IMR-90 (cell line): Measurements from ENCODE around the gene PUS3.

Experiments used
- BHLHE40 ChIP-seq: fragments of 150-350 bp; IDR thresholded peaks from 2 replicates; pipeline ENCODE4 v1.6.1; 2016; ENCODE audit warnings: mild to moderate bottlenecking, low read depth, low read length
- CEBPB ChIP-seq: IDR thresholded peaks from 2 replicates; pipeline ENCODE4 v1.6.1; 2012; ENCODE audit warnings: low read depth, low read length, improper control_type of control experiment
- MAFK ChIP-seq: IDR thresholded peaks from 2 replicates; pipeline ENCODE4 v1.6.1; 2012; ENCODE audit warnings: low read depth, low read length, improper control_type of control experiment
- MXI1 ChIP-seq: IDR thresholded peaks from 2 replicates; pipeline ENCODE4 v1.6.1; 2012; ENCODE audit warnings: low read depth, mild to moderate bottlenecking, low read length, moderate library complexity, borderline replicate concordance
- POLR2A ChIP-seq: IDR thresholded peaks from 2 replicates; pipeline ENCODE4 v1.6.1; 2012; ENCODE audit warnings: mild to moderate bottlenecking, low read depth, low read length
- RAD21 ChIP-seq: IDR thresholded peaks from 2 replicates; pipeline ENCODE4 v1.6.1; 2012; ENCODE audit warnings: low read length, improper control_type of control experiment
- RFX5 ChIP-seq: IDR thresholded peaks from 2 replicates; pipeline ENCODE4 v1.8.0; 2012; ENCODE audit warnings: low read depth, mild to moderate bottlenecking, low read length, moderate library complexity
- TF ChIP-seq, protein P1 (sequence below): conservative IDR thresholded peaks from 2 replicates; pipeline ENCODE4 v1.5.1; 2012; ENCODE audit warnings: mild to moderate bottlenecking, low read depth, low read length, improper control_type of control experiment

DNA sequence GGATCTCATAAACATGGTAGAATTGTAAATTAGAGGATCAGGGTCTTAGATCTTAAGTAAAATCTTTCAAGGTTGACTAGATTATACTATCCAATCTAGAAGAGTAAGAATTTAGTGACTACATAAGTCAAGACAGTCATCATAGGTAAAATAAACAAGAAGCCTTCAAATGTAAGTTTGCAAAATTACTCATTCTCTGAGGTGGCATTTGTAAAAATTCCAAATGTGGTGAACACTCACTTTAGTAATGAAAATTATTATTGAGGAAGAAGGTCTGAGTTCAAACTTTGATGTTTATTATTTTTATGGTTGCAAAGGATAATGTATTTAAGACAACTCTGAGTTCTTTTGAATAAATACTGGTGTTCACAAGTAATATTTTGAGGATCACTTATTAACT is 10.9 kb downstream of the PUS3 start:
- no peak for TF ChIP-seq POLR2A
- TF ChIP-seq, protein P1, sequence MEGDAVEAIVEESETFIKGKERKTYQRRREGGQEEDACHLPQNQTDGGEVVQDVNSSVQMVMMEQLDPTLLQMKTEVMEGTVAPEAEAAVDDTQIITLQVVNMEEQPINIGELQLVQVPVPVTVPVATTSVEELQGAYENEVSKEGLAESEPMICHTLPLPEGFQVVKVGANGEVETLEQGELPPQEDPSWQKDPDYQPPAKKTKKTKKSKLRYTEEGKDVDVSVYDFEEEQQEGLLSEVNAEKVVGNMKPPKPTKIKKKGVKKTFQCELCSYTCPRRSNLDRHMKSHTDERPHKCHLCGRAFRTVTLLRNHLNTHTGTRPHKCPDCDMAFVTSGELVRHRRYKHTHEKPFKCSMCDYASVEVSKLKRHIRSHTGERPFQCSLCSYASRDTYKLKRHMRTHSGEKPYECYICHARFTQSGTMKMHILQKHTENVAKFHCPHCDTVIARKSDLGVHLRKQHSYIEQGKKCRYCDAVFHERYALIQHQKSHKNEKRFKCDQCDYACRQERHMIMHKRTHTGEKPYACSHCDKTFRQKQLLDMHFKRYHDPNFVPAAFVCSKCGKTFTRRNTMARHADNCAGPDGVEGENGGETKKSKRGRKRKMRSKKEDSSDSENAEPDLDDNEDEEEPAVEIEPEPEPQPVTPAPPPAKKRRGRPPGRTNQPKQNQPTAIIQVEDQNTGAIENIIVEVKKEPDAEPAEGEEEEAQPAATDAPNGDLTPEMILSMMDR, result no peak
- no peak for TF ChIP-seq BHLHE40
- TF ChIP-seq CEBPB, result peak; percentile 19; the same call in 1 of the 2 replicates
- TF ChIP-seq RAD21, result no peak
- no peak for TF ChIP-seq MXI1
- TF ChIP-seq RFX5, result no peak
- TF ChIP-seq MAFK, result 0 out of 2 replicates have a peak, but pooled peaks have one; percentile 8
